RWPE2 (cell line): ENCODE data around the gene ARCN1.
A peak's percentile ranks its signal among the peaks of the same experiment; 100 is the strongest.
"Not testable (repeated sequence)": the region's sequence is repeated elsewhere in the genome, so short reads cannot be mapped to it uniquely, and the experiment has no call there.

Source experiments
- ATAC-seq: fragments of 200-7000 bp; cut with Tn5 transposase; 3 replicates; pipeline ENCODE4 v1.9.1; 2021; ENCODE audit warnings: low read depth
- DNase-seq: peaks from one replicate; pipeline ENCODE4 v3.0.0-alpha.2; 2020; ENCODE audit warnings: low spot score
- H3K27ac ChIP-seq: fragments of 450-650 bp; 2 replicates; pipeline ENCODE4 v1.5.1; 2017; ENCODE audit warnings: mild to moderate bottlenecking; ENCODE audit not compliant: poor library complexity, severe bottlenecking
- H3K27me3 ChIP-seq: fragments of 250-450 bp; sonication (Bioruptor Pico); 2 replicates; pipeline ENCODE4 v1.5.1; 2021; ENCODE audit warnings: mild to moderate bottlenecking, moderate library complexity; ENCODE audit not compliant: insufficient read depth, poor library complexity, severe bottlenecking
- H3K36me3 ChIP-seq: fragments of 250-450 bp; sonication (Bioruptor Pico); 2 replicates; pipeline ENCODE4 v1.5.1; 2020; ENCODE audit warnings: low read depth, mild to moderate bottlenecking, moderate library complexity
- H3K4me1 ChIP-seq: fragments of 250-450 bp; sonication (Bioruptor Pico); 2 replicates; pipeline ENCODE4 v1.5.1; 2021; ENCODE audit warnings: mild to moderate bottlenecking, moderate library complexity; ENCODE audit not compliant: insufficient read depth, poor library complexity, severe bottlenecking
- H3K4me3 ChIP-seq: fragments of 250-450 bp; sonication (Bioruptor Pico); 2 replicates; pipeline ENCODE4 v1.5.1; 2021; ENCODE audit warnings: mild to moderate bottlenecking, moderate library complexity; ENCODE audit not compliant: severe bottlenecking
- H3K9me3 ChIP-seq: fragments of 250-450 bp; sonication (Bioruptor Pico); 2 replicates; pipeline ENCODE4 v1.5.1; 2021; ENCODE audit warnings: mild to moderate bottlenecking, moderate library complexity; ENCODE audit not compliant: severe bottlenecking
- TF ChIP-seq, protein P1 (sequence below): fragments of 450-650 bp; IDR thresholded peaks from one replicate; pipeline ENCODE4 v1.5.1; 2017; ENCODE audit warnings: mild to moderate bottlenecking, moderate library complexity; ENCODE audit not compliant: poor library complexity, severe bottlenecking

Gene ARCN1

DNA sequence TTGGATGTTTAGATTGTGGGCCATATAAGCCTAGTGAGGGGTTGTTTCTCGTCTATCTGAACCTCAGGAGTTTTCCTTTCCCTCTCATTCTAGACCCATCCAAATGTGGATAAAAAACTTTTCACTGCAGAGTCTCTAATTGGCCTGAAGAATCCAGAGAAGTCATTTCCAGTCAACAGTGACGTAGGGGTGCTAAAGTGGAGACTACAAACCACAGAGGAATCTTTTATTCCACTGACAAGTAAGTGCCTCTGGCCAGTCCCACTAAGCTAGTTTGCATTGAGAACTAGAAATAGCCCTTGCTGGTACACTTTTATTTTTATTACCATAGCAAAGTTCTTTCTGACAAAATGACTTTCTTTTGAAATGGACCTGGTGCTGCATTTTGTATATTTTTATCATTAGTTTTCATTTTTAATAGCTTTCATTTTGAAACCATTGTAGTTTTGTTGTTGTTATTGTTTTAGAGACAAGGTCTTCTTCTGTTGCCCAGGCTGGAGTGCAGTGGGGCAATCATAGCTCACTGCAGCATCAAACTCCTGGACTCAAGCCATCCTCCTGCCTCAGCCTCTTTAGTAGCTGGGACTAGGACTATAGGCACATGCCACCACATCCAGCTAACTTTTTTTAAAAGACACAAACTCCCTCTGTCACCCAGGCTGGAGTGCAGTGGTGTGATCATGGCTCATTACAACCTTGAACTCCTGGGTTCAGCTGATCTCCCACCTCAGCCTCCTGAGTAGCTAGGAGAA, 20.6 kb downstream of the ARCN1 start:
- TF ChIP-seq, protein P1, sequence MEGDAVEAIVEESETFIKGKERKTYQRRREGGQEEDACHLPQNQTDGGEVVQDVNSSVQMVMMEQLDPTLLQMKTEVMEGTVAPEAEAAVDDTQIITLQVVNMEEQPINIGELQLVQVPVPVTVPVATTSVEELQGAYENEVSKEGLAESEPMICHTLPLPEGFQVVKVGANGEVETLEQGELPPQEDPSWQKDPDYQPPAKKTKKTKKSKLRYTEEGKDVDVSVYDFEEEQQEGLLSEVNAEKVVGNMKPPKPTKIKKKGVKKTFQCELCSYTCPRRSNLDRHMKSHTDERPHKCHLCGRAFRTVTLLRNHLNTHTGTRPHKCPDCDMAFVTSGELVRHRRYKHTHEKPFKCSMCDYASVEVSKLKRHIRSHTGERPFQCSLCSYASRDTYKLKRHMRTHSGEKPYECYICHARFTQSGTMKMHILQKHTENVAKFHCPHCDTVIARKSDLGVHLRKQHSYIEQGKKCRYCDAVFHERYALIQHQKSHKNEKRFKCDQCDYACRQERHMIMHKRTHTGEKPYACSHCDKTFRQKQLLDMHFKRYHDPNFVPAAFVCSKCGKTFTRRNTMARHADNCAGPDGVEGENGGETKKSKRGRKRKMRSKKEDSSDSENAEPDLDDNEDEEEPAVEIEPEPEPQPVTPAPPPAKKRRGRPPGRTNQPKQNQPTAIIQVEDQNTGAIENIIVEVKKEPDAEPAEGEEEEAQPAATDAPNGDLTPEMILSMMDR: no peak
- Histone ChIP-seq H3K4me3 (no peak overlapping the region), H3K27ac (no peak overlapping the region), H3K27me3 (no peaks in the 10 kb centered on the region), H3K9me3 (no peaks in the 10 kb centered on the region), H3K4me1 (no peaks in the 10 kb centered on the region), H3K36me3 (peaks cover 99% of the 10 kb centered on the region)
- no peak for DNase-seq
- ATAC-seq: no peak

DNA sequence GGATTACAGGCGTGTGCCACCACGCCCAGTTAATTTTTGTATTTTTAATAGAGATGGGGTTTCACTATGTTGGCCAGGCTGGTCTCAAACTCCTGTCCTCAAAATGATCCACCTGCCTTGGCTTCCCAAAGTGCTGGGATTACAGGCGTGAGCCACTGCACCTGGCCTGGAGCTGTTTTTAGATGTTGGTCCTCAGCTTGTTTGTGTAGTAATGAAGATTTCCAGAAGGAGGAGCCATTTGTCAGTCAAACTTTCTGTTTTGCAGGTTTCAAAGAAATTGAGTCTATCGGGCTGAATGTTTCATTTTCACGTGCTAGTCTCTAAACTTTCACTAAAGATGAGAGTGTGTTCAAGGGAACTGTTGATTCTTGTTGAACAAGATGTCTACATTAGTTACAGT, 22.8 kb downstream of the ARCN1 start:
- peaks cover 99% of the 10 kb centered on the region for H3K36me3 ChIP-seq
- not testable (repeated sequence) for H3K27ac ChIP-seq, H3K9me3 ChIP-seq

DNA sequence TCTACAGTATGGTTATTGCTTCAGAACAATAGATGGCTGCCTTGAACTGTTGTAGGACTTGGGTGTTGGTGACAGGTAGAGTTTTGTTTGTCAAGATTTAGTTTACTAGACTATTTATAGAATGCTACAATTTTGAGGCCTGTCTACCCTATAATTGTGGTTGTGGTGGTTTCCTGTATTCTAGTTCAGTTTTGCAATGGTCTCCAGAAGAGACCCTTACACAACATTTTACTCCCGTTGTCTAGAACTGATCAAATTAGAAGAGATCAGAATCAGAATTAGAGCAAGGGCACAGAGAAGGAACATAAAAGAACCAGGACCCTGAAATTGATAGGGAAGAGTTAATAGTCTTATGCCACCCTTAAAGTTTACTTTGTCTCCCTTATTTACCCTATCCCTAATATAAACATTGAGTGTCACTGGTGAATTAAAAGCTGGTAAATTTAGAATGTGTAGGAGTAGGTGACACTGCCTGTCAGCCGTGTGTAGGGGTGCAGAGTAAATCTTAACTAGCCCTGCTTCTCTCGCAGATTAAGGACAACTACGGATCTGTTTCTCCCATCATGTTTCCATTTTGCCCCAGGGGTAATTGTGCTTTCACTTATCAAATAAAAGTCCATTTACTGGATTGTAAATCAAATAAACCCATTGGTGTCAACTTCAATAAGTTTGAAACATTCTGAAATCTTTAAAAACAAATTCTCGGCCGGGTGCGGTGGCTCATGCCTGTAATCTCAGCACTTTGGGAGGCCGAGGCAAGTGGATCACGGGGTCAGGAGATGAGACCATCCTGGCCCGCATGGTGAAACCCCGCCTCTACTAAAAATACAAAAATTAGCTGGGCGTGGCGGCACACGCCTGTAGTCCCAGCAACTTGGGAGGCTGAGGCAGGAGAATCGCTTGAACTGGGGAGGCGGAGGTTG, 24.3 kb downstream of the ARCN1 start:
- no peak for ATAC-seq
- H3K9me3 ChIP-seq: no peaks in the 10 kb centered on the region
- H3K27ac ChIP-seq: no peak overlapping the region
- no peaks in the 10 kb centered on the region for H3K4me1 ChIP-seq
- TF ChIP-seq, protein P1: no peak
- no peaks in the 10 kb centered on the region for H3K27me3 ChIP-seq
- peaks cover 99% of the 10 kb centered on the region for H3K36me3 ChIP-seq
- H3K4me3 ChIP-seq: no peak overlapping the region
- DNase-seq: no peak

More for the DNA sequence above, 22.8 kb downstream of the ARCN1 start:
- not testable (repeated sequence) for H3K4me3 ChIP-seq, DNase-seq, H3K27me3 ChIP-seq, ATAC-seq, H3K4me1 ChIP-seq
- TF ChIP-seq, protein P1: peak; percentile 44

DNA sequence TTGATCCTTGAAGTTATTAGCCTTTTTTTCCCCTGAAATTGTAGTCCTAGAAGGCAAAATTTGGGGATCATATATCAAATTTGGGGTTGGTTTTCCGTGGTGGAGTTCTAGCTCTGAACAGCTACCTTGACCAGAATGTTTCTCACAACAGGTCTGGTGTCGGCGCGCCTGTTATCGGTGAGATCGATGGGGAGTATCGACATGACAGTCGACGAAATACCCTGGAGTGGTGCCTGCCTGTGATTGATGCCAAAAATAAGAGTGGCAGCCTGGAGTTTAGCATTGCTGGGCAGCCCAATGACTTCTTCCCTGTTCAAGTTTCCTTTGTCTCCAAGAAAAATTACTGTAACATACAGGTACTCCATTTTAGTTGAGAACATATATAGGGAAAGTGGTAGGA, 25.3 kb downstream of the ARCN1 start:
- TF ChIP-seq, protein P1: no peak
- peaks cover 99% of the 10 kb centered on the region for H3K36me3 ChIP-seq
- H3K4me1 ChIP-seq: no peaks in the 10 kb centered on the region
- DNase-seq (no peak), ATAC-seq (no peak)
- H3K9me3 ChIP-seq: no peaks in the 10 kb centered on the region
- no peaks in the 10 kb centered on the region for H3K27me3 ChIP-seq
- no peak overlapping the region for H3K27ac ChIP-seq
- H3K4me3 ChIP-seq: no peak overlapping the region

DNA sequence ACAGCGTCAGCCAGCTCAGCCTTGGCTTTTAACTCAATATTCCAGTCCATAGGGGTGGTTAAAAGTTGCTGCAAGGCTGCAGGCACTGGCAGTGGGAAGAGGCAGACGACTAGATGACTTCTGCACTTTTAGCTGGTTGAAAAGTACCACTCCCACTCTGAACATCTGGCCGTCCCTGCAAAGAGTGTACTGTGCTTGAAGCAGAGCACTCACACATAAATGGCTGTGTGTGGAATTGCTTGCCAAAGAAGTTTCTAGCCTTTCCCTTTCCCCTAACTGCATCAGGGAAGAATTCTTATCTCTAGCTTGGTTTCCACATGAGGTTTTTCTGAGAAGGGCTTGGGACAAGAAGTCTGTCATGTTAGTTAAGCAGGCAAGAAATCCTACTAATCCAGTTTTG, 30.1 kb downstream of the ARCN1 start:
- DNase-seq (no peak), ATAC-seq (no peak)
- peaks cover 56% of the 10 kb centered on the region for H3K36me3 ChIP-seq
- TF ChIP-seq, protein P1: no peak
- no peaks in the 10 kb centered on the region for H3K4me1 ChIP-seq
- no peaks in the 10 kb centered on the region for H3K27me3 ChIP-seq
- no peak overlapping the region for H3K4me3 ChIP-seq
- no peaks in the 10 kb centered on the region for H3K9me3 ChIP-seq
- no peak overlapping the region for H3K27ac ChIP-seq

DNA sequence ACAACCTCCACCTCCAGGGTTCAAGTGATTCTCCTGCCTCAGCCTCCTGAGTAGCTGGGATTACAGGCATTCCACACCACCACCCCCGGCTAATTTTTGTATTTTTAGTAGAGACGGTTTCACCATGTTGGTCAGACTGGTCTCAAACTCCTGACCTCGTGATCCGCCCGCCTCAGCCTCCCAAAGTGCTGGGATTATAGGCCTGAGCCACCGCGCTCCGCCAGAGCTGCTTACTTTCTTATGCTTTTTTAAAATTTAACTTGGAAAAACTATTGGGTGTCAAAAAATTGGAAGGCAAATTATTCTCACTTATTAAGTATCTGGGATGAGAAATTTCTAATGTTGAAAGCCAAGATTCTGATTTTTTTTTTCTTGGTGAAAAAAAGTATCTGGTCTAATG, 31.5 kb downstream of the ARCN1 start:
- H3K4me3 ChIP-seq, H3K9me3 ChIP-seq, H3K27ac ChIP-seq, DNase-seq, H3K27me3 ChIP-seq, H3K4me1 ChIP-seq, ATAC-seq: not testable (repeated sequence)
- peaks cover 43% of the 10 kb centered on the region for H3K36me3 ChIP-seq
